Astrocyte (in vitro differentiated cells and primary cell): Measurements from ENCODE around the gene NPM3. TPM values are rescaled to one million over a fixed set of nuclear protein-coding genes. Genes with fewer than 3 reads are reported as not detected.

ENCODE experiments used
- DNase-seq: peaks from one replicate; pipeline ENCODE4 v3.0.0-alpha.2; 2010; ENCODE audit warnings: low read depth
- FAIRE-seq: peaks from 2 replicates; lab custom pipeline; 2011; peaks lifted over from hg19 to GRCh38; lab: Jason Lieb, UNC
- H2AFZ ChIP-seq: 2 replicates; pipeline ENCODE4 v1.6.0; 2012; ENCODE audit warnings: low read depth, low read length, inconsistent platforms
- H3K27ac ChIP-seq: 2 replicates; pipeline ENCODE4 v1.5.1; 2011; ENCODE audit warnings: low read depth, low read length, inconsistent platforms
- H3K27me3 ChIP-seq: 2 replicates; pipeline ENCODE4 v1.6.0; 2011; ENCODE audit warnings: low read length, inconsistent platforms; ENCODE audit not compliant: insufficient read depth
- H3K36me3 ChIP-seq: 2 replicates; pipeline ENCODE4 v1.5.1; 2011; ENCODE audit warnings: low read length, inconsistent platforms; ENCODE audit not compliant: insufficient read depth
- H3K4me1 ChIP-seq: 2 replicates; pipeline ENCODE4 v1.5.1; 2011; ENCODE audit warnings: low read length, inconsistent platforms; ENCODE audit not compliant: insufficient read depth
- H3K4me2 ChIP-seq: 2 replicates; pipeline ENCODE4 v1.6.0; 2012; ENCODE audit warnings: low read length, inconsistent platforms
- H3K4me3 ChIP-seq: 2 replicates; pipeline ENCODE4 v1.5.1; 2011; ENCODE audit warnings: low read depth, mild to moderate bottlenecking, low read length, inconsistent platforms; ENCODE audit not compliant: insufficient read depth
- H3K79me2 ChIP-seq: 2 replicates; pipeline ENCODE4 v1.6.0; 2012; ENCODE audit warnings: mild to moderate bottlenecking, low read length, inconsistent platforms; ENCODE audit not compliant: insufficient read depth
- H3K9ac ChIP-seq: 2 replicates; pipeline ENCODE4 v1.6.0; 2012; ENCODE audit warnings: mild to moderate bottlenecking, low read length, inconsistent platforms
- H3K9me3 ChIP-seq: 2 replicates; pipeline ENCODE4 v1.5.1; 2012; ENCODE audit warnings: low read depth, mild to moderate bottlenecking, low read length, inconsistent platforms; ENCODE audit not compliant: insufficient read depth
- H4K20me1 ChIP-seq: 2 replicates; pipeline ENCODE4 v1.6.0; 2012; ENCODE audit warnings: low read length, inconsistent platforms; ENCODE audit not compliant: insufficient read depth
- H3K27ac Mint-ChIP-seq: one replicate; pipeline ENCODE4 v1.8.0; 2021; ENCODE audit warnings: mild to moderate bottlenecking, mixed read lengths; ENCODE audit not compliant: unreplicated experiment
- H3K27me3 Mint-ChIP-seq: one replicate; pipeline ENCODE4 v1.8.0; 2021; ENCODE audit warnings: low read depth, mixed read lengths; ENCODE audit not compliant: unreplicated experiment
- H3K36me3 Mint-ChIP-seq: one replicate; pipeline ENCODE4 v1.8.0; 2021; ENCODE audit warnings: low read depth, mixed read lengths; ENCODE audit not compliant: unreplicated experiment
- H3K4me1 Mint-ChIP-seq: one replicate; pipeline ENCODE4 v1.8.0; 2021; ENCODE audit warnings: low read depth, mixed read lengths; ENCODE audit not compliant: unreplicated experiment
- H3K4me3 Mint-ChIP-seq: one replicate; pipeline ENCODE4 v1.8.0; 2021; ENCODE audit warnings: mild to moderate bottlenecking, moderate library complexity, mixed read lengths; ENCODE audit not compliant: unreplicated experiment
- H3K9me3 Mint-ChIP-seq: one replicate; pipeline ENCODE4 v1.8.0; 2021; ENCODE audit warnings: mild to moderate bottlenecking, mixed read lengths; ENCODE audit not compliant: unreplicated experiment
- EZH2 ChIP-seq: IDR thresholded peaks from 2 replicates; pipeline ENCODE4 v1.6.1; 2012; ENCODE audit warnings: mild to moderate bottlenecking, low read length, inconsistent platforms; ENCODE audit not compliant: insufficient read depth
- total RNA-seq: library from RNA; stranded (reverse); gene quantifications from 2 replicates; pipeline ENCODE4 v1.2.1, GENCODE V29; 2021
- TF ChIP-seq, protein P1 (sequence below): IDR thresholded peaks from 2 replicates; pipeline ENCODE4 v1.5.1; 2011; ENCODE audit warnings: low read depth, mild to moderate bottlenecking, inconsistent platforms, low read length, moderate library complexity; ENCODE audit not compliant: insufficient read depth

The NPM3 gene
- total RNA-seq, 1 donor from 2014 or later = 40.7 TPM

DNA sequence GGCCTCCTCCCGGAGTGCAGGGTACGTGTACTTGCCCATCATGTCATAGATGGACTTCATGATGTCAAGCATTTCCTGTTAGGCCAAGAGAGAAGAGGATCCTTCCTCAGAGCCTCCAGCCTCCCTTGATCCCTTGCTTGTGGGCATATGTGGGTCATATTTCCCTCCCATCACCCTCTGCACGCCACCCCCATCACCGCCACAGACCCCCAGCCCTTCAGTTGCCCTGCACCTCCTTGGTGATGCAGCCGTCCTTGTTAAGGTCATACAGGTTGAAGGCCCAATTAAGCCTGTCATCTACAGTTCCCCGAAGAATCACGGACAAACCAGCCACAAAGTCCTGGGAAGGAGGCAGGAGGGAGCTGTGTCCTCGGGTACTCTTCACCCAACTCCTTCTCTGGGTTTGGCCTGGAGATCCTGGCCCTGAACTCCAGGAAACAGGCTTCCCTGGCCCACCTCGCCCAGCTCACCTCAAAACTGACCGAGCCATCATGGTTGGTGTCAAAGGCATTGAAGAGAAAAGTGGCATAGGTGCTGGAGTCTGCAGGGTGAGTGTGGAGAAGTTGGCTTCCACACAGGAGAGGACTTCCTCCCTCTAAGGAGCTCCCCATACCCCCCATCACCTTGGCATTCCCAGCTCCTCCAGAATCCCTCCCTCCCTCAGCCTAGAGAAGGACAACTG, 44.8 kb upstream of the NPM3 start:
- TF ChIP-seq, protein P1, sequence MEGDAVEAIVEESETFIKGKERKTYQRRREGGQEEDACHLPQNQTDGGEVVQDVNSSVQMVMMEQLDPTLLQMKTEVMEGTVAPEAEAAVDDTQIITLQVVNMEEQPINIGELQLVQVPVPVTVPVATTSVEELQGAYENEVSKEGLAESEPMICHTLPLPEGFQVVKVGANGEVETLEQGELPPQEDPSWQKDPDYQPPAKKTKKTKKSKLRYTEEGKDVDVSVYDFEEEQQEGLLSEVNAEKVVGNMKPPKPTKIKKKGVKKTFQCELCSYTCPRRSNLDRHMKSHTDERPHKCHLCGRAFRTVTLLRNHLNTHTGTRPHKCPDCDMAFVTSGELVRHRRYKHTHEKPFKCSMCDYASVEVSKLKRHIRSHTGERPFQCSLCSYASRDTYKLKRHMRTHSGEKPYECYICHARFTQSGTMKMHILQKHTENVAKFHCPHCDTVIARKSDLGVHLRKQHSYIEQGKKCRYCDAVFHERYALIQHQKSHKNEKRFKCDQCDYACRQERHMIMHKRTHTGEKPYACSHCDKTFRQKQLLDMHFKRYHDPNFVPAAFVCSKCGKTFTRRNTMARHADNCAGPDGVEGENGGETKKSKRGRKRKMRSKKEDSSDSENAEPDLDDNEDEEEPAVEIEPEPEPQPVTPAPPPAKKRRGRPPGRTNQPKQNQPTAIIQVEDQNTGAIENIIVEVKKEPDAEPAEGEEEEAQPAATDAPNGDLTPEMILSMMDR = no peak
- TF ChIP-seq EZH2 = no peak
- H2AFZ ChIP-seq = no peak overlapping the region
- no peak overlapping the region for H3K27ac ChIP-seq
- Mint-ChIP-seq H3K27me3 (no peaks in the 10 kb centered on the region), H3K9me3 (no peaks in the 10 kb centered on the region), H3K4me3 (no peak overlapping the region), H3K27ac (no peak overlapping the region), H3K36me3 (peaks cover 22% of the 10 kb centered on the region), H3K4me1 (peaks cover 11% of the 10 kb centered on the region)
- H3K4me2 ChIP-seq = no peak overlapping the region
- no peaks in the 10 kb centered on the region for H3K36me3 ChIP-seq
- FAIRE-seq (no peak), DNase-seq (no peak)
- H3K27me3 ChIP-seq = no peaks in the 10 kb centered on the region
- H3K4me3 ChIP-seq = no peak overlapping the region
- H3K4me1 ChIP-seq = peaks cover 16% of the 10 kb centered on the region
- H3K9me3 ChIP-seq = no peaks in the 10 kb centered on the region
- no peaks in the 10 kb centered on the region for H3K79me2 ChIP-seq
- no peak overlapping the region for H3K9ac ChIP-seq
- no peaks in the 10 kb centered on the region for H4K20me1 ChIP-seq

DNA sequence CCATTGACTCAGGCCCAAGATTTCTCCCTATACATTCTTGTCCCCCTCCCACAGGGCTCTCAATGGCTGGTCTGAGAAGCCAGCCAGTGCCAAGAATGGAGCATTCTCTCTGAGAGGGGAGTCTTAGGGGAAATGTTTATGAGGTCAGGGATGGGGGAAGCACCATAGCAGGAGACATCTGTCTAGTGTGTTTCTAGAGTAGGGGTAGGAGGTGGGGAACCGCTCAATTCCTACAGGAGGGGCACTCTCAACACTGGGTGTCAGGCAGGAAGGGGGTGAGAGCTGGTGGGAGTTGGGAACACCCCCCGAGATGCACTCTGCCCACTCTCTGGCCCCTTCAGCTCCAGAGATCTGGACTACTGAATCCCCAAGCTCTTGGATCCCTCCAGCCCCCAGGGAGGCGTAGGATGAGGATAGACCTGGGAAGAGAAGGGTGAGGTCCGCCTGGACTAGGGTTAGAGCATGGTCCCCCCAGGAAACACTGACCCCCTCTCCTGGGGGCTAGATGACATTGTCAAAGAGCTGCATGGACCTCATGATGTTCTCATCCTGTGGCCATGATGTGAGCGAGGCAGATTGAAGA, 43.7 kb upstream of the NPM3 start:
- Histone ChIP-seq H4K20me1 (no peaks in the 10 kb centered on the region), H3K4me3 (no peak overlapping the region), H3K4me1 (peaks cover 16% of the 10 kb centered on the region), H3K9ac (no peak overlapping the region), H3K4me2 (no peak overlapping the region), H3K79me2 (no peaks in the 10 kb centered on the region), H3K9me3 (no peaks in the 10 kb centered on the region), H2AFZ (no peak overlapping the region), H3K36me3 (no peaks in the 10 kb centered on the region), H3K27me3 (no peaks in the 10 kb centered on the region), H3K27ac (no peak overlapping the region)
- TF ChIP-seq, protein P1 = no peak
- TF ChIP-seq EZH2 = no peak
- no peaks in the 10 kb centered on the region for H3K9me3 Mint-ChIP-seq
- peaks cover 22% of the 10 kb centered on the region for H3K36me3 Mint-ChIP-seq
- peaks cover 11% of the 10 kb centered on the region for H3K4me1 Mint-ChIP-seq
- no peak overlapping the region for H3K27ac Mint-ChIP-seq
- FAIRE-seq (no peak), DNase-seq (no peak)
- no peaks in the 10 kb centered on the region for H3K27me3 Mint-ChIP-seq
- H3K4me3 Mint-ChIP-seq = no peak overlapping the region

DNA sequence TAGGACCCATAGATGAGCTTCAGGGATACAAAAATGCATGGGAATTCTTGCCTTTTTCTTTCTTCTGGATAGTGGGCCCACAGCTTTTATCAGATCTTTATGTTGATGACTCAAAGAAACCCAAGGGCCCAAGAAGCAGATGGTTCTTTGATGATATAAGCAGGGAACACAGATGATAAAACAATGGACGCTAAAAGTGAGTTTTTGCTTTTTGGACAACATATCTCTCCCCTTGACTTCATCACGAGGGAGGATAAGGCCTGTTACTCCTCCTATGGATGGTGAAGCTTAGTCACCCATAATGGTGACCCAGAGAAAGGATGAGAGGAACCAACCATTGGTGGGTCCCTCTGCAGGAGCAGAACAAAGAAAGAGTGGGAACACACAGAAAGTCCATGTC, 41.5 kb upstream of the NPM3 start:
- FAIRE-seq (no peak), DNase-seq (no peak)
- Histone ChIP-seq H3K4me2 (no peak overlapping the region), H3K27ac (no peak overlapping the region), H3K4me3 (no peak overlapping the region), H3K79me2 (no peaks in the 10 kb centered on the region), H2AFZ (no peak overlapping the region), H3K36me3 (no peaks in the 10 kb centered on the region), H3K27me3 (no peaks in the 10 kb centered on the region), H3K9me3 (no peaks in the 10 kb centered on the region), H3K4me1 (peaks cover under 1% of the 10 kb centered on the region), H4K20me1 (no peaks in the 10 kb centered on the region), H3K9ac (no peak overlapping the region)
- peaks cover 3% of the 10 kb centered on the region for H3K4me1 Mint-ChIP-seq
- no peak for TF ChIP-seq EZH2
- TF ChIP-seq, protein P1 = no peak
- H3K4me3 Mint-ChIP-seq = no peak overlapping the region
- H3K27me3 Mint-ChIP-seq = no peaks in the 10 kb centered on the region
- H3K9me3 Mint-ChIP-seq = no peaks in the 10 kb centered on the region
- peaks cover 25% of the 10 kb centered on the region for H3K36me3 Mint-ChIP-seq
- H3K27ac Mint-ChIP-seq = no peak overlapping the region
